Activated CD4-positive, alpha-beta T cell treated with anti-CD3 and anti-CD28 coated beads, Interleukin-2, amount 50 U/mL, for 16 hours (primary cell): ENCODE results near the gene RRP9.

Experiments used
- DNase-seq: peaks from one replicate; pipeline ENCODE4 v3.0.0-alpha.2; 2020

Gene RRP9

GRCh38 chr3:51896607-51897305, 44.9 kb downstream of the RRP9 start:
- no peak for DNase-seq

GRCh38 chr3:51894939-51895338, 46.8 kb downstream of the RRP9 start:
- DNase-seq: no peak

- DNase-seq: no peak
Observed at GRCh38 chr3:51894391-51894790, 47.3 kb downstream of the RRP9 start.

- peak; percentile 13 for DNase-seq
Observed at GRCh38 chr3:51891242-51892039, 50.3 kb downstream of the RRP9 start.

GRCh38 chr3:51888463-51889105, 53.1 kb downstream of the RRP9 start:
- DNase-seq: no peak

GRCh38 chr3:51887620-51888019, 54.1 kb downstream of the RRP9 start:
- DNase-seq: no peak

GRCh38 chr3:51886447-51886846, 55.3 kb downstream of the RRP9 start:
- DNase-seq: peak; percentile 16
